ENCODE results near the gene RNF207. TPM values are rescaled to one million over a fixed set of nuclear protein-coding genes. Genes with fewer than 3 reads are reported as not detected.

Gene RNF207
- total RNA-seq, 2 donors from 2014 or later, result 4.8 to 7.7 TPM

- no peak for TF ChIP-seq CTCF (conservative IDR thresholded peaks at IDR 0.05)
- Histone ChIP-seq H3K27ac (ENCODE audit: low read depth, low read length) (no peak overlapping the region), H3K9ac (ENCODE audit: extremely low read depth, low read length, poor library complexity, severe bottlenecking) (no peak overlapping the region), H3K4me1 (ENCODE audit: control insufficient read depth, insufficient read depth, low read length) (peaks cover 3% of the 10 kb centered on the region), H3K27me3 (ENCODE audit: control insufficient read depth, insufficient read depth, low read length, poor library complexity, severe bottlenecking) (peaks cover 23% of the 10 kb centered on the region), H3K36me3 (ENCODE audit: control insufficient read depth, insufficient read depth, low read length) (peaks cover 23% of the 10 kb centered on the region), H3K9me3 (ENCODE audit: control insufficient read depth, low read length) (no peaks in the 10 kb centered on the region), H3K4me3 (ENCODE audit: low read length) (no peak overlapping the region)
- H3K4me3 Mint-ChIP-seq, result peak overlapping the region; percentile 87
- H3K27ac Mint-ChIP-seq, result no peak overlapping the region
- H3K36me3 Mint-ChIP-seq (ENCODE audit: low read depth), result peaks cover 16% of the 10 kb centered on the region
- DNase-seq, result no peak
- peaks cover 35% of the 10 kb centered on the region for H3K27me3 Mint-ChIP-seq (ENCODE audit: insufficient read depth)
- peaks cover 8% of the 10 kb centered on the region for H3K4me1 Mint-ChIP-seq
- no peaks in the 10 kb centered on the region for H3K9me3 Mint-ChIP-seq
- 90 to 100% methylated on average over 2 to 4 of the region's 4 CpGs for WGBS, 2 experiments (ENCODE audit: insufficient coverage in 1 of 2, insufficient read length in 1 of 2)
Measured at GRCh38 chr1:6237093-6237492, 31.2 kb downstream of the RNF207 start.

GRCh38 chr1:6239213-6239752 lies 33.4 kb downstream of the RNF207 start:
- WGBS, 2 experiments (ENCODE audit: insufficient coverage in 1 of 2, insufficient read length in 1 of 2), result 31 to 46% methylated on average over 4 to 7 of the region's 7 CpGs
- no peak for TF ChIP-seq CTCF (conservative IDR thresholded peaks at IDR 0.05)
- H3K4me1 ChIP-seq (ENCODE audit: control insufficient read depth, insufficient read depth, low read length), result peaks cover 3% of the 10 kb centered on the region
- peak overlapping the region; percentile 69 for H3K27ac Mint-ChIP-seq
- no peaks in the 10 kb centered on the region for H3K9me3 ChIP-seq (ENCODE audit: control insufficient read depth, low read length)
- peak overlapping the region; percentile 8 for H3K4me3 Mint-ChIP-seq
- peak; percentile 78 for DNase-seq
- peaks cover 45% of the 10 kb centered on the region for H3K27me3 ChIP-seq (ENCODE audit: control insufficient read depth, insufficient read depth, low read length, poor library complexity, severe bottlenecking)
- peaks cover 8% of the 10 kb centered on the region for H3K4me1 Mint-ChIP-seq
- peaks cover 53% of the 10 kb centered on the region for H3K27me3 Mint-ChIP-seq (ENCODE audit: insufficient read depth)
- H3K9me3 Mint-ChIP-seq, result no peaks in the 10 kb centered on the region
- no peaks in the 10 kb centered on the region for H3K36me3 Mint-ChIP-seq (ENCODE audit: low read depth)
- peaks cover 3% of the 10 kb centered on the region for H3K36me3 ChIP-seq (ENCODE audit: control insufficient read depth, insufficient read depth, low read length)
- no peak overlapping the region for H3K4me3 ChIP-seq (ENCODE audit: low read length)
- H3K9ac ChIP-seq (ENCODE audit: extremely low read depth, low read length, poor library complexity, severe bottlenecking), result no peak overlapping the region
- H3K27ac ChIP-seq (ENCODE audit: low read depth, low read length), result no peak overlapping the region

DNA sequence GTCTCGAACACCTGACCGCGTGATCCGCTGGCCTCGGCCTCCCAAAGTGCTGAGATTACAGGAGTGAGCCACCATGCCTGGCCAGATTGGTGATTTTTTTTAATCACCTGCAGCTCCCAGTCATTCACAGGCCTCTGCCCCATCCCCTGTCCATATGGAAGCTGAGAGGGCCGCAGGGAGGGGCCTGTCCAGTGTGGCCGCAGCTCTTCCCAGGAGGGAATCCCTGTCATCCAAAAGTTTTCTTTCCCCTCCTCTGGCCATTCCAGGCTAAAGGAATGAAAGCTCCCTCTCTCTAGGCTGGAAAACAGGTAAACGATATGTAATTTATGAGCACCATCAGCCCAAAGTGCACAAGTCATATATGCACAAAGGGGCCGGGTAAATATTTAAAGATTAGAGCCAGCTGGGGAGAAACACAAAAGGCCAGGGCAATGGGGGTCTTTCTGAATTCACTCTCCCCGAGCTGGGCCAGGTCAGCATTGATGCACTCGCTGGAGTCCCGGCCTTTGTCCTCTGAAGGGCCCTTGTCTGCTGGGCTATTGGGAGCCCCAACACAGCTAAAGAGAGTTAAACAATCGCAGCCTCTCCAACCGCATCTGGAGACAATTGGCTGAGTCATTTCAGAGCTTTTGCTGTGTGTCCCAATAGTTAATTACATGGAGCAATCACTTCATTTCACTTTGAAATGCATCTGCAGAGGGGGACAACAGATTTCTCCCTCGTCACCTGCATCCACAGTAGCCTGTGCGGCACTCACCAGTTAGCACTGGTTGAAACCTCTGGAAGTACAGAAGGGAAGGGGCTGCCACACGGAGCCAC lies 34.2 kb downstream of the RNF207 start:
- Histone ChIP-seq H3K4me1 (ENCODE audit: control insufficient read depth, insufficient read depth, low read length) (peaks cover 3% of the 10 kb centered on the region), H3K27ac (ENCODE audit: low read depth, low read length) (no peak overlapping the region), H3K9me3 (ENCODE audit: control insufficient read depth, low read length) (no peaks in the 10 kb centered on the region), H3K9ac (ENCODE audit: extremely low read depth, low read length, poor library complexity, severe bottlenecking) (no peak overlapping the region), H3K36me3 (ENCODE audit: control insufficient read depth, insufficient read depth, low read length) (no peaks in the 10 kb centered on the region), H3K27me3 (ENCODE audit: control insufficient read depth, insufficient read depth, low read length, poor library complexity, severe bottlenecking) (peaks cover 52% of the 10 kb centered on the region), H3K4me3 (ENCODE audit: low read length) (no peak overlapping the region)
- 45 to 59% methylated on average over 14 to 17 of the region's 17 CpGs for WGBS, 2 experiments (ENCODE audit: insufficient coverage in 1 of 2, insufficient read length in 1 of 2)
- Mint-ChIP-seq H3K4me1 (peaks cover 4% of the 10 kb centered on the region), H3K9me3 (no peaks in the 10 kb centered on the region), H3K27ac (peak overlapping the region; percentile 30), H3K4me3 (no peak overlapping the region), H3K36me3 (ENCODE audit: low read depth) (no peaks in the 10 kb centered on the region), H3K27me3 (ENCODE audit: insufficient read depth) (peaks cover 62% of the 10 kb centered on the region)
- DNase-seq, result peak; percentile 72
- TF ChIP-seq CTCF (conservative IDR thresholded peaks at IDR 0.05), result no peak

Data from endodermal cell (in vitro differentiated cells).